ENCODE measurements around the gene TBCCD1. TPM values are rescaled to one million over a fixed set of nuclear protein-coding genes. Genes with fewer than 3 reads are reported as not detected.
"Not testable (repeated sequence)": the region's sequence is repeated elsewhere in the genome, so short reads cannot be mapped to it uniquely, and the experiment has no call there.

Gene TBCCD1
- total RNA-seq, 1 donor from 2014 or later = 5.3 TPM

DNA sequence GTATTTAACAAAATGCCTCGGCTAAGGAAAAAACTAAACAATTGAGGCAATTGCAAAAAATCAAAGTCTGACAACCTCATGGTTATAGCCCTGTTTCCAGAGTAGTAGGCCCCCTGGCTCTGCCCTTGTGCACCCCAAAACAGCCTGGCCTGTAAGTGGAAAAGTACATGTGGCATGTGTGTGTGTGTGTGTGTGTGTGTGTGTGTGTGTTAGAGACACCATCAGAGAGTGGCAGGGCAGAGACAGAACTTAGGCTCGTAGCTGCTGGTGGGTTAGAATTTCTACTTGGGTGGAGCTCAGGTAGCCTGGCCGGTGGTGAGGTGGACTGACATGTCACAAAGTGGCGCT is 31.6 kb upstream of the TBCCD1 start:
- intact Hi-C loops (cut with DNase I) = no loop called here
- DNase-seq (ENCODE audit: missing footprints) = no peak
- ATAC-seq = no peak

GRCh38 chr3:186598108-186598784 is 31.1 kb upstream of the TBCCD1 start:
- ATAC-seq (peak; percentile 96), DNase-seq (ENCODE audit: missing footprints) (peak; percentile 84)
- intact Hi-C loops (cut with DNase I) = no loop called here

GRCh38 chr3:186596568-186597287 is 29.6 kb upstream of the TBCCD1 start:
- intact Hi-C loops (cut with DNase I) = no loop called here
- no peak for DNase-seq (ENCODE audit: missing footprints)
- no peak for ATAC-seq

DNA sequence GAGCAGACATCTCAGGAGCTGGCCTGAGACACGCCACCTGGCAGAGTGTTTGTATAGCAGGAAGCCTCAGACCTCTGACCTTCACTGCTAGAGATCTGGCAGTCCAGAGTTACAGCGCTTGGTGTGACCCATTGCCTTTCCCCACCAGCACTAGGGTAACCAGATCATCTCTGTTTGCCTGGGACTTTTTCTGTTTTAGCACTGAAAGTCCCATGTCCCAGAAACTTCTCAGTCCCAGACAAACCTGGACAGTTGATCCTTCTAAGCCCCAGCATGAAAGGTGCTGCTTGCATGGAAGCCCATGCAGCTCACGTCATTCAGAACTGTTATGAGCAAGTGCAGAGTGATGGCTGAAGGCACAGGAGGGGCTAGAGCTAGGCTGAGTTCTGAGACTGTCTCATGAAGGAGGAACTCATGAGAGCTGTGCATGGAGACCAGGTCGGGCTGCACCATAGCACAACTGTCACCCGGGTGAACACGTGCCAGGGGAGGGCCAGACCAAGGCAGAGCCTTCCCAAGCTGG is 27.5 kb upstream of the TBCCD1 start:
- DNase-seq (ENCODE audit: missing footprints) = no peak
- intact Hi-C loops (cut with DNase I) = no loop called here
- ATAC-seq = no peak

DNA sequence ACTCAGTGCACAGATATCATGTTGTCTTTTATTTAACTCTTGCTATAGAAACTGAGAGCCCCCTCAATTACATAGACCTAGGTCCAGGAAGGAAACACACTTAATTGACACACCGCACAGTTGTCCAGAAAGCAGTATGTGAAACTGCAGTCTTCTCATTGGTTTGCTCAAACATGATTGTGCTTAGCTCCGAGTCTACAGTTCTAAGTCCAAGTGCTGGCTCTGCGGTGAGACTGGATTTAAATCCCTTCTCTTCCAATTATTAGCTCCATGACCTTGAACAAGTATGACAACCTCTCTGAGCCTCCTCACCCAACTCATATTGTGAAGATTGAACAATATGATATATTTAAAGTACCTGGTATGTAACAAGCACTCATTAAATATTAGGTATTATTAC is 26.7 kb upstream of the TBCCD1 start:
- DNase-seq (ENCODE audit: missing footprints) (no peak), ATAC-seq (no peak)
- intact Hi-C loops (cut with DNase I) = no loop called here

DNA sequence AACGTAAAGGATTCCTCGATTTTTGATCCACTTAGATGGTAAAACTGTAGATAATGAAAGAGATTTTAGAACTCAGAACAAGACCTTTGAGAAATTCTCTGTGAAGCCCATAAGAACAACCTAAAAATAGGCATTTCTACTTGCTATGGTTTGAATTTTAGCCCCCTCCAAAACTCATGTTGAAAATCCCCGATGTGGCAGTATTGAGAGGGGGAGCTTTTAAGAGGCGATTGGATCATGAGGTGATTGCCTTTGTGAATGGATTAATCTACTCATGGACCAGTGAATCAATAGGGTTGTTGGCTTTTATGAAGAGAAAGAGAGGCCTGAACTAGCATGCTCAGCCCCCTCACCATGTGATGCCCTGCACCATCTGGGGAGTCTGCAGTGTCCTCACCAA is 25.5 kb upstream of the TBCCD1 start:
- DNase-seq (ENCODE audit: missing footprints) (no peak), ATAC-seq (no peak)
- intact Hi-C loops (cut with DNase I) = no loop called here

DNA sequence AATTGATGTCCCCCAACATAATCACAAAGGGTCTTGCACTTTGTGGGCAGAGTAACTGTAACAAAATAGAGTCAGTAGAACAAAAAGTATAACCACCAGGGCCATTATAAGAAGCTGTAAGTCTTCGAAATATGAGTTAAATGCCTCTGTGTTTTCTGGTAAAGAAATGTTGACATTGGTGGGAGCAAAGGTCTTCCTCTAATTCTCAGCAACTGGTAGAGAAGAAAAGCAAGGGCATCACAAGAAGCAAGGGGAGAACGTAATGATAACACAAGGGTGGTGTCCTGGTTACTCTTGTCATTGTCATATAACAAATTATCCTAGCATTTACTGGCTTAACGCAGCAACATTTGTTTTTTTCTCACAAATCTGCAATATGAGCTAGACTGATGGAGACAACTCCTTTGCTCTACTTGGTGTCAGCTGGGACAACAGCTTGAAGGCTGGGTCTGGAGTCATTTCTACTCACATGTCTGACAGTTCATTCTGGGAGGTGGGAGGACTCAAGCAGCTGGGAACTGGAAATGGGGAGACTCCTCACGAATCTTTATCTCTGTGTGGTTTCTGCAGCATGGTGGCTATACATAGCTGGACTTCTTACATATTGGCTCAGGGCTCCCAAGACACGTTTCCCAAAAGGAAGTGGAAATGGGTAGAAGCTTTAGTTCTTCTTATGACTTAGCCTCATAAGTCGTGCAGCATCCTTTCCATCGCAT is 23.6 kb upstream of the TBCCD1 start:
- ATAC-seq (no peak), DNase-seq (ENCODE audit: missing footprints) (no peak)
- intact Hi-C loops (cut with DNase I) = no loop called here

GRCh38 chr3:186589856-186590579 is 22.9 kb upstream of the TBCCD1 start:
- ATAC-seq (no peak), DNase-seq (ENCODE audit: missing footprints) (no peak)
- intact Hi-C loops (cut with DNase I) = no loop called here

GRCh38 chr3:186589121-186589520 is 22.0 kb upstream of the TBCCD1 start:
- DNase-seq (ENCODE audit: missing footprints) (no peak), ATAC-seq (no peak)
- intact Hi-C loops (cut with DNase I) = no loop called here

GRCh38 chr3:186588632-186589031 is 21.5 kb upstream of the TBCCD1 start:
- DNase-seq (ENCODE audit: missing footprints) (no peak), ATAC-seq (no peak)
- intact Hi-C loops (cut with DNase I) = no loop called here

DNA sequence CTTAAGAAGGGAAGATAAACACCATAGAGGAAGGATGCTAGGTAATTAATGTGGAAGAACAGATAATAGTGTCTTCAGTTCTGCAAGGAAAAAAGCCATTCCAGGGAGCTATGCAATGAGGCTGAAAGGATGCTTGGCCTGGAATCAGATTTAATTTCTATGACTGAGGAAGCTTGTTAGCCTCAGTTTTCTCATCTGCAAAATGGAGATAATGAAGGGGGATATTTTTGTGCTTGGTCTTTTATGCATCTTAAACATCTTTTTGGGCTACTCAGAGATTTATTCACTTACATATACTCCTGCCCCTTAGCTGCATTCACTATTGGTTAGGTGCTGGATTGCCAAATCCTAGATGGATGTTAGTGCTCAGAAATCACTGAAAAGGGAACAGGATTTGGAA is 20.0 kb upstream of the TBCCD1 start:
- intact Hi-C loops (cut with DNase I) = no loop called here
- DNase-seq (ENCODE audit: missing footprints) (no peak), ATAC-seq (no peak)

DNA sequence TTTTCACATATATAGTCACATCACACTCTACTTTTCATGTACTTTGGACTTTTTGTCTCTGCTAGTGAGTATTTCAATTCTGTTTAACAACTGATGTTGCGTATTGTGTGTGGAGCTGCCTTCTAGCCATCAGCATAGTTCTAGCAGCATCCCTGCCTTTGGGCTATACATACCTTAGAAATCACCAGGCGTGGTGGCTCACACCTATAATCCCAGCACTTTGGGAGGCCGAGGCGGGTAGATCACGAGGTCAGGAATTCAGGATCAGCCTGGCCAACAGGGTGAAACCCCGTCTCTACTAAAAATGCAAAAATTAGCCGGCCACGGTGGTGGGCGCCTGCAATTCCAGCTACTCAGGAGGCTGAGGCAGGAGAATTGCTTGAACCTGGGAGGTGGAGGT is 19.1 kb upstream of the TBCCD1 start:
- DNase-seq (ENCODE audit: missing footprints); ATAC-seq; intact Hi-C loops (cut with DNase I): not testable (repeated sequence)

GRCh38 chr3:186583831-186584230 is 16.7 kb upstream of the TBCCD1 start:
- DNase-seq (ENCODE audit: missing footprints) (no peak), ATAC-seq (no peak)
- intact Hi-C loops (cut with DNase I) = no loop called here

- no peak for ATAC-seq
- no peak for DNase-seq (ENCODE audit: missing footprints)
- intact Hi-C loops (cut with DNase I) = no loop called here
Observed at GRCh38 chr3:186582541-186582940, 15.4 kb upstream of the TBCCD1 start.

- ATAC-seq = no peak
- no peak for DNase-seq (ENCODE audit: missing footprints)
- intact Hi-C loops (cut with DNase I) = no loop called here
Observed at GRCh38 chr3:186580785-186581184, 13.6 kb upstream of the TBCCD1 start.

- ATAC-seq (no peak), DNase-seq (ENCODE audit: missing footprints) (no peak)
- intact Hi-C loops (cut with DNase I) = no loop called here
Observed at GRCh38 chr3:186577521-186577920, 10.4 kb upstream of the TBCCD1 start.

GRCh38 chr3:186571644-186572013 is 4.5 kb upstream of the TBCCD1 start:
- no peak for DNase-seq (ENCODE audit: missing footprints)
- intact Hi-C loops (cut with DNase I) = loop anchor here (5.0 kb wide), 2 partner anchors 236 to 464 kb away; partner anchors contain the start of genes ETV5 and RFC4
- no peak for ATAC-seq

GRCh38 chr3:186570941-186571643 is 4.0 kb upstream of the TBCCD1 start:
- intact Hi-C loops (cut with DNase I) = loop anchor here (5.0 kb wide), 2 partner anchors 236 to 464 kb away; partner anchors contain the start of genes ETV5 and RFC4
- no peak for DNase-seq (ENCODE audit: missing footprints)
- no peak for ATAC-seq
